ENCODE results near the gene TFF3. TPM values are rescaled to one million over a fixed set of nuclear protein-coding genes. Genes with fewer than 3 reads are reported as not detected.

Gene TFF3
- polyA plus RNA-seq, 3 donors = 0.07 TPM; not detected in 2

DNA sequence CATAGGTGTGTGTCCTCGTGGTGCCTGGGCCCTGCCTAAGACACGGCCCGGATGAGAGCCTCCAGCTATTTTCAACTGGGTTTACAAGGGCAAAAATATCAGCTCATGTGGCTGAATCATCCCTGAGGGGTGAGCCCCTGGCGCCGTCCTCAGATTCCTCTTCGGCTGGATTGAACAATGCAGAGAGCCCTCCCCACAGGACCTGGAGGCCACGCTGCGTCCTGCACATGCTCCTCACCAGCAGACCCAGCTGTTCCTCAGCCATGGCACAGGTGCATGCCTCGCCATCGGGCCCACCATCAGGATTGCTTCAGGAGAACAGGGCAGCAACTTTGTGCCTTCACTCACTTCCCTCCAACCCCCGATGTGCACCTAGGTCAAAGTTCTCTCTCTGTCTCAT lies 35.3 kb downstream of the TFF3 start:
- Histone ChIP-seq H3K4me2 (replicated peaks; ENCODE audit: extremely low read depth, low read length, poor library complexity, severe bottlenecking) (no peak overlapping the region), H4K20me1 (ENCODE audit: insufficient read depth, low read length) (no peaks in the 10 kb centered on the region), H3K36me3 (replicated peaks in 1 of 2; ENCODE audit: control insufficient read depth in 1 of 2, insufficient read depth in 2 of 2, low read length in 2 of 2) (peaks cover 0 to 3% of the 10 kb centered on the region in 2 donors), H3K4me1 (ENCODE audit: control insufficient read depth in 1 of 2, insufficient read depth in 2 of 2, low read length in 2 of 2) (no peaks in the 10 kb centered on the region), H3K4me3 (replicated peaks in 1 of 3; ENCODE audit: low read depth in 2 of 3, low read length in 3 of 3) (no peak overlapping the region), H3K27me3 (ENCODE audit: control insufficient read depth in 2 of 2, insufficient read depth in 2 of 2, low read length in 2 of 2) (no peaks in the 10 kb centered on the region), H3K27ac (ENCODE audit: low read depth in 1 of 2, low read length in 2 of 2) (no peak overlapping the region), H3K9me3 (replicated peaks in 1 of 2; ENCODE audit: control insufficient read depth in 1 of 2, insufficient read depth in 1 of 2, low read length in 2 of 2) (no peaks in the 10 kb centered on the region), H2AFZ (ENCODE audit: insufficient read depth, low read depth, low read length, poor library complexity, severe bottlenecking) (no peak overlapping the region), H3K79me2 (ENCODE audit: insufficient read depth, low read length) (no peaks in the 10 kb centered on the region), H3K9ac (ENCODE audit: insufficient read depth, low read length, poor library complexity, severe bottlenecking) (no peak overlapping the region)
- peaks cover 0 to 5% (median 4%) of the 10 kb centered on the region in 3 donors for H3K27me3 Mint-ChIP-seq (ENCODE audit: low read depth in 3 of 3)
- peaks cover 12 to 30% of the 10 kb centered on the region in 2 donors for H3K36me3 Mint-ChIP-seq
- H3K9me3 Mint-ChIP-seq = no peaks in the 10 kb centered on the region
- intact Hi-C loops (cut with micrococcal nuclease) = no loop called here
- TF ChIP-seq, protein P1, sequence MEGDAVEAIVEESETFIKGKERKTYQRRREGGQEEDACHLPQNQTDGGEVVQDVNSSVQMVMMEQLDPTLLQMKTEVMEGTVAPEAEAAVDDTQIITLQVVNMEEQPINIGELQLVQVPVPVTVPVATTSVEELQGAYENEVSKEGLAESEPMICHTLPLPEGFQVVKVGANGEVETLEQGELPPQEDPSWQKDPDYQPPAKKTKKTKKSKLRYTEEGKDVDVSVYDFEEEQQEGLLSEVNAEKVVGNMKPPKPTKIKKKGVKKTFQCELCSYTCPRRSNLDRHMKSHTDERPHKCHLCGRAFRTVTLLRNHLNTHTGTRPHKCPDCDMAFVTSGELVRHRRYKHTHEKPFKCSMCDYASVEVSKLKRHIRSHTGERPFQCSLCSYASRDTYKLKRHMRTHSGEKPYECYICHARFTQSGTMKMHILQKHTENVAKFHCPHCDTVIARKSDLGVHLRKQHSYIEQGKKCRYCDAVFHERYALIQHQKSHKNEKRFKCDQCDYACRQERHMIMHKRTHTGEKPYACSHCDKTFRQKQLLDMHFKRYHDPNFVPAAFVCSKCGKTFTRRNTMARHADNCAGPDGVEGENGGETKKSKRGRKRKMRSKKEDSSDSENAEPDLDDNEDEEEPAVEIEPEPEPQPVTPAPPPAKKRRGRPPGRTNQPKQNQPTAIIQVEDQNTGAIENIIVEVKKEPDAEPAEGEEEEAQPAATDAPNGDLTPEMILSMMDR (IDR thresholded peaks at IDR 0.05) = no peak
- WGBS (ENCODE audit: insufficient coverage) = 86% methylated on average over 8 of the region's 11 CpGs
- no peak for DNase-seq
- H3K4me3 Mint-ChIP-seq = no peak overlapping the region
- H3K4me1 Mint-ChIP-seq = no peaks in the 10 kb centered on the region
- H3K27ac Mint-ChIP-seq = no peak overlapping the region

DNA sequence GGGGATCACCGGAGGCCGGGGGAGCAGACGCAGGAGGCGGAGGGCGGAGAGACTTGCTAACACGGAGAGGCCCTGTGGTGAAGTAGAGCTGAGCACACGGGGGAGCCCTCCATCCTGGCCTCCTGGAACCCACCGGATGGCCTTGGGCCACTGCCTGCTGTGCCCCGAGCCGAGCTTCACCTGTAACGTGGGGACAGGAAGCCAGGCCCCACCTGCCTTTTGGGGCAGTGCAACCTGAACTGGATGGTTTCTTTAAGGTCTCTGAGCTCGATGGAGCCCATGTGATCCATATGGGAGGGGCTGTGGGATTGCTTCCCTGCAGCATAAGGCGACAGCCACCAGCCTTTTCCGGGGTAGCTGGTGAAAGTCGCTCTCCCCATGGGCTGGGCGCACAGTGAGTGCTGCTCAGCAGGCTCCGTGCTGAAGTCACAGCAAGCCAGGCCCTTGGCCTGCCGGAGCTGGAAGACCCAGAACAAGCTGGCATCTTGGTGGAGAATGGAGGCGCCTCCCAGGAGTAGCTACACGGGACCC lies 35.8 kb downstream of the TFF3 start:
- no peak for DNase-seq
- Histone ChIP-seq H3K9ac (ENCODE audit: insufficient read depth, low read length, poor library complexity, severe bottlenecking) (no peak overlapping the region), H3K4me3 (replicated peaks in 1 of 3; ENCODE audit: low read depth in 2 of 3, low read length in 3 of 3) (no peak overlapping the region), H3K4me1 (ENCODE audit: control insufficient read depth in 1 of 2, insufficient read depth in 2 of 2, low read length in 2 of 2) (no peaks in the 10 kb centered on the region), H3K9me3 (replicated peaks in 1 of 2; ENCODE audit: control insufficient read depth in 1 of 2, insufficient read depth in 1 of 2, low read length in 2 of 2) (no peaks in the 10 kb centered on the region), H3K4me2 (replicated peaks; ENCODE audit: extremely low read depth, low read length, poor library complexity, severe bottlenecking) (no peak overlapping the region), H3K36me3 (replicated peaks in 1 of 2; ENCODE audit: control insufficient read depth in 1 of 2, insufficient read depth in 2 of 2, low read length in 2 of 2) (peaks cover 0 to 3% of the 10 kb centered on the region in 2 donors), H4K20me1 (ENCODE audit: insufficient read depth, low read length) (no peaks in the 10 kb centered on the region), H2AFZ (ENCODE audit: insufficient read depth, low read depth, low read length, poor library complexity, severe bottlenecking) (no peak overlapping the region), H3K27me3 (ENCODE audit: control insufficient read depth in 2 of 2, insufficient read depth in 2 of 2, low read length in 2 of 2) (no peaks in the 10 kb centered on the region), H3K27ac (ENCODE audit: low read depth in 1 of 2, low read length in 2 of 2) (no peak overlapping the region), H3K79me2 (ENCODE audit: insufficient read depth, low read length) (no peaks in the 10 kb centered on the region)
- WGBS (ENCODE audit: insufficient coverage) = 96% methylated on average over 20 of the region's 20 CpGs
- Mint-ChIP-seq H3K27me3 (ENCODE audit: low read depth in 3 of 3) (peaks cover 0 to 5% (median 4%) of the 10 kb centered on the region in 3 donors), H3K4me3 (no peak overlapping the region), H3K36me3 (peaks cover 12 to 30% of the 10 kb centered on the region in 2 donors), H3K4me1 (no peaks in the 10 kb centered on the region), H3K27ac (no peak overlapping the region), H3K9me3 (no peaks in the 10 kb centered on the region)
- TF ChIP-seq, protein P1 (IDR thresholded peaks at IDR 0.05) = no peak
- intact Hi-C loops (cut with micrococcal nuclease) = no loop called here
